D721Med (cell line): ENCODE measurements around the gene CAMK2B.

ENCODE experiments used
- DNase-seq: peaks from one replicate; pipeline ENCODE4 v3.0.0; 2011; ENCODE audit warnings: low spot score; ENCODE audit not compliant: insufficient read length
- FAIRE-seq: peaks from 2 replicates; lab custom pipeline; 2011; peaks lifted over from hg19 to GRCh38; lab: Jason Lieb, UNC
- TF ChIP-seq, protein P1 (sequence below): IDR thresholded peaks from 2 replicates; pipeline ENCODE4 v1.5.1; 2012; ENCODE audit warnings: mild to moderate bottlenecking, control low read depth; ENCODE audit not compliant: insufficient read depth; ENCODE audit errors: missing control alignments

CAMK2B gene

DNA sequence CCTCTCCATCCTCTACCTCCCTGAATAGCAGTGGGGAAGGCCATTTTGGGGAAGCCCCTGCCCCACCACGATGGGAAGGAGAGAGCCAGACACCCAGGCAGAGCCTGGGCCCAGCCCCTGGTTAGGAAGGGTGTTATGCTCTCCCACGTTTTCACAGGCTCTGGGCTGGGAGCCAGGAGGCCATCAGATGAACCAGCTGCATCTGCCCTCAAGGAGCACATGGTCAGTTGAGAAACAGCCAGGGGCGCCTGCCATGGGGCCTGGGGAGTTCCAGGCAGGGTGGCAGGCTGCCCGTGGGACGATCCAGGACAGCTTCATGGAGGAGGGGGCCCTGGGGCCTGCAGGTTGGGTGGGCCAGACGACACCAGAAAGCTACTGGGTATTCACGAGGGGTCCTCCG lies 47.5 kb downstream of the CAMK2B start:
- TF ChIP-seq, protein P1, sequence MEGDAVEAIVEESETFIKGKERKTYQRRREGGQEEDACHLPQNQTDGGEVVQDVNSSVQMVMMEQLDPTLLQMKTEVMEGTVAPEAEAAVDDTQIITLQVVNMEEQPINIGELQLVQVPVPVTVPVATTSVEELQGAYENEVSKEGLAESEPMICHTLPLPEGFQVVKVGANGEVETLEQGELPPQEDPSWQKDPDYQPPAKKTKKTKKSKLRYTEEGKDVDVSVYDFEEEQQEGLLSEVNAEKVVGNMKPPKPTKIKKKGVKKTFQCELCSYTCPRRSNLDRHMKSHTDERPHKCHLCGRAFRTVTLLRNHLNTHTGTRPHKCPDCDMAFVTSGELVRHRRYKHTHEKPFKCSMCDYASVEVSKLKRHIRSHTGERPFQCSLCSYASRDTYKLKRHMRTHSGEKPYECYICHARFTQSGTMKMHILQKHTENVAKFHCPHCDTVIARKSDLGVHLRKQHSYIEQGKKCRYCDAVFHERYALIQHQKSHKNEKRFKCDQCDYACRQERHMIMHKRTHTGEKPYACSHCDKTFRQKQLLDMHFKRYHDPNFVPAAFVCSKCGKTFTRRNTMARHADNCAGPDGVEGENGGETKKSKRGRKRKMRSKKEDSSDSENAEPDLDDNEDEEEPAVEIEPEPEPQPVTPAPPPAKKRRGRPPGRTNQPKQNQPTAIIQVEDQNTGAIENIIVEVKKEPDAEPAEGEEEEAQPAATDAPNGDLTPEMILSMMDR, result no peak
- DNase-seq (no peak), FAIRE-seq (no peak)

DNA sequence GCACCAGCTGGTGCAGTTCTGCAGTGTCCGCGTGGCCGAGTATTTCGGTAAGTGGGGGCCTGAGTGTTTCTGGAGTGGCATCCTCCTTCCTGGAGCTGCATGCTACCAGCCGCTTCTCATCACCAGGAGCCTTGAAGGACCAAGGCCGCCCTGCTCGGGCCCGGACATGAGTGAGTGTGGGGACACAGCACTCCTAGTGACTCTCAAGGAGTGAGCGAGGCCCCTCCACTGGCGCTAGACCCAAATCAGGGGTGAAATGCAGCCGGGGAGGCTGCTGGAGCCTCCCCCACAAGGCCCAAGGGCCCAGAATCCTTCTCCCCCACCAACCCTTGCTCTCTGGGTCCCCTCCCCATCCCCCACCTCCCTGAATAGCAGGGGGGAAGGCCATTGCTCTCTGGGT lies 48.0 kb downstream of the CAMK2B start:
- no peak for FAIRE-seq

DNA sequence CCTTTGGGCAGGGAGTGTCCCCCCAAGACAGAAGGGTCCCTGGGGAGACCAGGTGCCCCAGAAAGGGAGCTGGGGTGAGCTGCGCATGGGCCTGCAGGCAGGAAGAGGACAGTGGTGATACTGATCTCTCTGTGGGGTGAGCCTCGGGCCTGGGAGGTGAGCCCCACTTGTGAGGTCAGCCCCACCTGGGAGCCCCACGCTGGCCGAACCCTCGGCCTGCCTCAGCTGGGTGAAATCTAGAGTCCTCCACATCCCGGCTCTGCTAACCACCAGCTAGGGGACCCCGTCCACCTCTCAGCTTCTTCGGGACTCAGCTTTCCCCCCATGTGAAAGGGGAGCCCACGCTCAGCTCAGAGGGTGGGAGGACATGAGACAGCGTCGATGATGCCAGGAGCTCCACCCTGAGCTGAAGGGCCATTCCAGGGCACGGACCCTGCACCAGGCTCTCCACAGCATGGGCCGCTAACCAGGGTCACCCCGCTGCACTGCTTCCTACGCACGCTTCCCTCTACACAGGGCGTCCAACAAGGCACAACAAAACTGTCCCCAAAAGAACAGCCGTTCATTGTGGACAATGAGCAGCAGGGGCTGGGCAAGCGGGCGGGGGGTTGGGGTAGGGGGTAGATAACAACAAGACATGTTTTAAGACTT lies 48.7 kb downstream of the CAMK2B start:
- DNase-seq, result no peak
- no peak for FAIRE-seq
- TF ChIP-seq, protein P1, result no peak

More for the DNA sequence above, 48.0 kb downstream of the CAMK2B start:
- no peak for DNase-seq
- TF ChIP-seq, protein P1, result no peak

DNA sequence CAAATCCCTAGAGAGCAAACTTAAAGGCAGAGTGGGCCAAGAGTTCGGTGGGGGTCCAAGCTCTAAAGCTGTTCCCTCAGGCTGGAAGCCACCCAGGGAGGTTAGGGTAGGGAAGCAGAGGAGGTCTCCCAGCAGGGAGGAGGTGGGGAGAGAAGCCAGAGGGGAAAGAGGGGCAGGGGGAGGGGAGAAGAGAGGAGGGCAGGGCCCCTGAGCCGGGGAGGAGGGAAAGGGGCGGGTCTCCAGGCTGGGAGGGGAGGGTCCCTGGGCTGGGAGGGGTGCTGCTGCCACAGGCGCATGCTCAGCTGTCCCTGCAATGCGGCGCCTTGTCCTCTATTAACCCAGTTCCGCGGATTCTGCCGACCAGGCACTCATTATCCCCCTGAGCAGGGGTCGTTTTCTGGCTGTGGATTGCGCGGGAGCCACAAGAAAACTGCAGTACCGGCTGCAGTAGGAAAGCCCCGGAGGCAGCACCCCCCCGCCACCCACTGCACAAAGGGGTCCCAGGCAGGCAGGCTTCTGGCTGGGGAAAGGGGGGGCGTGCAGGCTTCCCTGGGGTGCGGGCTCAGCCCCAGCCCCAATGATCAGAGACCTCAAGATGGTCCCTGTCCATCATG lies 49.3 kb downstream of the CAMK2B start:
- DNase-seq (no peak), FAIRE-seq (no peak)

DNA sequence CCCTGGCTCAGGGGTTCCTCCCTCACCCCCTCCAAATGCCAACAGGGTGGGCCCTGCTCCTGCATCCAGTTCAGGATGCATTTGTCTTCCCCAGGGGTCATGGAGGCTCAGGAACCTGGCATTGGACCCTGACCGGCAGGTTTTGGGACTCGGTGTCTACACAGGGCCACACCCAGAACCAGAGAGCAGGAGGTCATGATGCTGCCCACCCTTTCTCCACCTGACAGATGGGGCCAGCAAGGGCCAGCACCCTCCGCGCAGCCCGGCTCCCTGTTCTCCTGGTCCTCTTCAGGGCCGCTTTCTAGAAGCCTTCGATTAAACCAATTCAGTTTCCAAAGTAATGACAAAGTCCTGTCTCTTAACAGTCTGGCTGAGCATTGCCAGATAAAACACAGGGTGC lies 50.2 kb downstream of the CAMK2B start:
- FAIRE-seq (no peak), DNase-seq (no peak)
- TF ChIP-seq, protein P1, result no peak

More for the DNA sequence above, 49.3 kb downstream of the CAMK2B start:
- TF ChIP-seq, protein P1, result no peak

DNA sequence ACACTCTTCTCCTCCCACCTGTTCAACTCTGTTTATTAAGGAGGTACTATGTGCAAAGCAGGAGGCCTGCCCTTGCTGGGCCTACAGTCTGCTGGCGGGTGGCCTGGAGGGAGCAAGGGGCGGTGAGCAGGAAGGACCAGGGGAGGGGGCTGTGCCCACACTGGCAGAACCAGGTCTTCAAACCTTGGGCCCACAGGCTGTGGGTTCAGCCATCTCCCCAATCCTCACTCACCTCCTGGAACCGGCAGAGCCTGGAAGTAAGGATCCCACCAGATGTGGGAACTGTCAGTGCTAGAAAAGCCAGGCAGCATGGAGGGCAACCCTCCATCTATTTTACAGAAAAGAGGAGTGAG lies 50.8 kb downstream of the CAMK2B start:
- no peak for FAIRE-seq
- TF ChIP-seq, protein P1, result no peak
- no peak for DNase-seq
